ENCODE results near the gene TMEM135.

- TF ChIP-seq POLR2A (IDR thresholded peaks at IDR 0.05) (no peak), CTCF (IDR thresholded peaks at IDR 0.05) (no peak), POLR2AphosphoS5 (IDR thresholded peaks at IDR 0.05) (no peak)
These were observed 309.7 kb downstream of the TMEM135 start for GRCh38 chr11:87347441-87347840.

Measured in breast epithelium (tissue), 3 donors.